Mucosa of gallbladder (tissue), 1 donor: ENCODE data around the gene DZIP1. TPM values are rescaled to one million over a fixed set of nuclear protein-coding genes. Genes with fewer than 3 reads are reported as not detected.
A peak's percentile ranks its signal among the peaks of the same experiment; 100 is the strongest.

Experiments
- DNase-seq: peaks from one replicate; pipeline ENCODE4 v3.0.0-alpha.2; 2020; ENCODE audit warnings: low spot score
- total RNA-seq: library from RNA; stranded (reverse); gene quantifications from one replicate; pipeline ENCODE4 v1.2.1, GENCODE V29; 2021
- donor health status: DM: no; HTN: no; CAD: no.

The DZIP1 gene
- total RNA-seq, 1 donor from 2014 or later = 17.8 TPM

DNA sequence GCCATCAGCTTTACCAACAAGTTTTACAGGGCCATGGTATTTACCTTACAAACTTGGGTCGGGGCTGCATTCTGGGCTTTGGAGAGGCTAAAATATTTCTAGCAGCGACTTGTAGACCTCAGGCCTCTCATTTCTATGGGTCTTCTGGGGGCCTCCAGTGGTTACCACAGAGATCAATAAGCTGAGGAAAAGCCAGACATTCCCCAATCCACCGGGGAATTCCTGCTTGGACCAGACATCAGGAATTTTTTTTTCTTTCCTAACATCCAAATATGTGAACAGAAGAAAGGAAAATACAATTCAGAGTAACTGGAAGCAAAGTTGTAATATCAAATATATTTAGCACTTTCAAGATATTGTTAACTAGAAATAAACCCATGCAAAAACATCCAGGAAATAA is 1.5 kb downstream of the DZIP1 start:
- no peak for DNase-seq

- peak; percentile 23 for DNase-seq
Measured at GRCh38 chr13:95642028-95642621, 2.4 kb downstream of the DZIP1 start.

DNA sequence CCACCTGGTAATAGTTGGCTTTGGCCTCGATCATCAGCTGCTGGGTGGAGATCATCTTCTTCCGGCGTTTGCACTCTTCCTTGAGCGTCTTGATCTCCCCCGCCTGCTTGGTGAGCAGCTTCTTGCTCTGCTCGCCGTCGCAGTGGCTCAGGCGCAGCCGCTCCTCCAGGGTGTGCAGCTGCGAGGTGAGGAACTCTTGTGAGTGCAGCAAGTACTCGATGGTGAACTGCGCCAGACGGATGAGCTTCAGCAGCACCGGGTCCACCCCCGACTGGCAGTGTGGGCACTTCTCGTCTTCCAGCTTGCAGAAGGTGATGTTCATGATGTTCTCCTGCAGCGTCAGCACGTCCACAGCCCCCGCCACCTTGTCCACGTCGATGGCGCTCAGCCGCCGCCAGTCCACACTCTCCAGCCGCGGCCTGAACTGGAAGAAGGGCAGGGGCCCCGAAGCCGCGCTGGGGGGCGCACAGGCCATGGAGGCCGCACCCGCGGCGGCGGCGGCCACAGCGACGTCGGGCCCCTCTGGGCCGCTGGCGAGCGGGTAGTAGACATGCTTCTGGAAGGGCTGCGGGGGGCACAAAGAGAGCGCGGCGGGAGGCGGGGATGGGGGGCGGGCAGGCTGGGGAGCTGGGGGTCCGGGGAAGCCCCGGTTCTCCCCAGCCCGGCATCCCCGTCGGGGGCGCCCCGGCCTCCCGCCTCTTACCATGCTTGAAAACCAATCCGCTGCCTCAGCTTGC is 3.0 kb downstream of the DZIP1 start:
- no peak for DNase-seq

GRCh38 chr13:95636853-95637252 is 7.7 kb downstream of the DZIP1 start:
- DNase-seq = no peak

- no peak for DNase-seq
Measured at GRCh38 chr13:95630593-95630992, 13.9 kb downstream of the DZIP1 start.

DNA sequence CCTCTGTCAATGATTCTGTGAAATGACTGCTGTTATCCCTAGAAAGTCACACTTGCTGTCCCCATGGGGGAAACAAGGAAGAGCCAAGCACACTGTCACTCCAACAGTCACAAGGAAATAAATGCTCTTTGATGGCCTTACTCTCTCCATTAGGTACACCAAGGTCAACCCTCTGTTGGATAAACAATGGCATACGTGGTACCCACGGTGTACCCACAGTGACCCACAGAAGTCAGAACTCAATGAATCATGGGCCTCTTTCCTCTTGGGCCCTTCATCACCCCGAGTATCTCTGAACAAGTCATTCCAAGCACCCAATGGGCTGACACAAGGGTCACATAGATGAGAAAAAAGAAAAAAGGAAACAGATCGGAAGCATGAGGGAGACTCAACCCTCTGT is 15.4 kb downstream of the DZIP1 start:
- DNase-seq = no peak

DNA sequence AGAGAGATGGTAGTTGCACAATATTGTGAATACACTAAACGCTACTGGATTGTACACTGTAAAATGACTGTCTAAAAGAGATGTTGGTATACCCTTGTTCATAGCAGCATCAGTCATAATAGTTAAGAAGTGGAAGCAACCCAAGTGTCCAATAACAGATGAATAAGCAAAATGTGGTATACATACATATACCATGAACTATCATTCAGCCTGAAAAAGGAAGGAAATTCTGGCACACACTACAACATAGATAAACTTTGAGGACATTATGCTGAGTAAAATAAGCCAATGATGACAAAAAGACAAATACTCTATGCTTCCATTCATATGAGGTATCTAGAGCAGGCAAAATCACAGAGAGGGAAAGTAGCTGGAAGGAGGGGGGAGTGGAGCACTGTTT is 16.0 kb downstream of the DZIP1 start:
- no peak for DNase-seq

DNA sequence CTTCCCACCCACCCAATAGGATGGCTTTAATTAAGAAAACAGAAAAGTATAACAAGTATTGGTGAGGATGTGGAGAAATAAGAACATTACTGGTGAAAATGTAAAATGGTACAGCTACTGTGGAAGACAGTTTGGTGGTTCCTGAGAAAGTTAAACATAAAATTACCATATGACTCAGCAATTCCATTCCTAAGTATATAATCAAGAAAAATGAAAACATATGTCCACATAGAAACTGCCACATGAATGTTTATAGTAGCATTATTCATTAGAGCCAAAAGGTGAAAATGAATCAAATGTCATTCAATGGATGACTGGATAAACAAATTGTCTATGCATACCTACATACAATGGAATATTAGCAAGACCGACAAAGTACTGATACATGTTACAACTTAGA is 16.9 kb downstream of the DZIP1 start:
- DNase-seq = no peak

DNA sequence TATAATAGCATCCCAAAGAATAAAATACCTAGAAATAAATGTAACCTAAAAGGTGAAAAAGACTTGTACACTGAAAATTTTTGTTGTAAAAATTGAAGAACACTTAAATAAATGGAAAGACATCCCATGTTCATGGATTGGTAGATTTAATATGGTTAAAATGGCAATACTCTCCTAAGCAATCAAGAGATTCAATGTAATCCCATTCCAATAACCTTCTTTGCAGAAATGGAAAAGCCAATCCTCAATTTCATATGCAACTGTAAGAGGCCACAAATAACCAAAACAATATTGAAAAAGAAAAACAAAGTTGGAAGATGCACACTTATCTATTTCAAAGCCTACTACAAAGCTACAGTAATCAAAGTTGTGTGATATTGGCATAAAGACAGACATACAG is 17.7 kb downstream of the DZIP1 start:
- DNase-seq = no peak

GRCh38 chr13:95624020-95624419 is 20.5 kb downstream of the DZIP1 start:
- peak; percentile 29 for DNase-seq

- DNase-seq = no peak
Measured at GRCh38 chr13:95623141-95623540, 21.4 kb downstream of the DZIP1 start.

GRCh38 chr13:95620825-95621498 is 23.5 kb downstream of the DZIP1 start:
- DNase-seq = no peak

DNA sequence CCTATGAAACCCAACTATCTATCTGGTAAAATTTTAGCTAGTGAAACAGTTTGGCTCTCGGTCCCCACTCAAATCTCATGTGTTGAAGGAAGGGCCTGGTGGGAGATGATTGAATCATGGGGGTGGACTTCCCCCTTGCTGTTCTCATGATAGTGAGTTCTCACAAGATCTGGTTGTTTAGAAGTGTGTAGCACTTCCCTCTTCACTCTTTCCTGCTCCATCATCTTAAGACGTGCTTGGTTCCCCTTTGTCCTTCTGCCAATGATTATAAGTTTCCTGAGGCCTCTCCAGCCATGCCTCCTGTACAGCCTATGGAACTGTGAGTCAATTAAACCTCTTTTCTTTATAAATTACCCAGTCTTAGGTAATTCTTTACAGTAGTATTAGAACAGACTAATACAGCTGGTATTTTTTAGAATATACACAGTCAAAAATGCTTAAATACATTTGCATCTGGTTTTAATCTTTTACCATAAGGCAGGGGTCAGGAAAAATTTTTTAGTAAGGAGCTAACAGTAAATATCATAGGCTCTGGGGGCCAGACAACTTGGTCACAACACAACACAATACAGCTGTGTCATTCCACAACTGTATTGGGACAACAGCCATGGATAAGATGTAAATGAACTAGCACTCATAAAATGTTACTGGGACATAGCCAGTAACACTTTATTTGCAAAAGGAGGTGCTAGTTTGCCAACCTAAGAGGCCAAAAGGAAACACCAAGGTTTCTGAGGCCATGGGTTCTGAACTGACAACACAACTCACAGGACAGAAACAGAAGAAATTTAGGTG is 24.3 kb downstream of the DZIP1 start:
- DNase-seq = no peak

- DNase-seq = no peak
Measured at GRCh38 chr13:95615539-95615938, 29.0 kb downstream of the DZIP1 start.

DNA sequence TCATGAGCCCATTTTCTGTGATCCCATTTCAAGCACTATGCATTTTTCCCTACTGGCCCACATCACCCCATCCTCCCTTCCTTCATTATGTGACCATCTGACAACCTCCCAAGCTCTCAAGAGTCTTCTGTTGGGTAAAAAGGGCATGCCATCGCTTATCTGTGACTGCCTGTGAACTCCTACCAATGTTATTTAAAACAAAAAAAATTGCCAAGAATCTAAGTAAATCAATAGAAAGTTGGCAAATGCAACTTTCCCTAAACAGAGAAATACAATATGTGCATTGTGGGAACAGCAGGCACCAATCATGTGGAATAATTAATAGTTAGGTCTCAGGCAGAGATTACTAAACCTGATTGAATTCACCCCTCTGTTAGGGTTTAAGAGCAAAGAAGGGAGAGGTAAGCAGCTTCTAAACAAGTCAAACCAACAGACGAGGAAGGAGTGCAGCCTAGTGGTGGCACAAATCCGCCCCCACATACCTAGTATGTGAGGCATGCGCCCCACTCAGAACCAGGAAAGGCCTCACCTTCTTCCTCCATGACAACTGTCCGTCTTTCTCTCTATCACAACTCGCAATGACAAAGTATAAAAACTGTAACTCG is 29.8 kb downstream of the DZIP1 start:
- DNase-seq = peak; percentile 62

DNA sequence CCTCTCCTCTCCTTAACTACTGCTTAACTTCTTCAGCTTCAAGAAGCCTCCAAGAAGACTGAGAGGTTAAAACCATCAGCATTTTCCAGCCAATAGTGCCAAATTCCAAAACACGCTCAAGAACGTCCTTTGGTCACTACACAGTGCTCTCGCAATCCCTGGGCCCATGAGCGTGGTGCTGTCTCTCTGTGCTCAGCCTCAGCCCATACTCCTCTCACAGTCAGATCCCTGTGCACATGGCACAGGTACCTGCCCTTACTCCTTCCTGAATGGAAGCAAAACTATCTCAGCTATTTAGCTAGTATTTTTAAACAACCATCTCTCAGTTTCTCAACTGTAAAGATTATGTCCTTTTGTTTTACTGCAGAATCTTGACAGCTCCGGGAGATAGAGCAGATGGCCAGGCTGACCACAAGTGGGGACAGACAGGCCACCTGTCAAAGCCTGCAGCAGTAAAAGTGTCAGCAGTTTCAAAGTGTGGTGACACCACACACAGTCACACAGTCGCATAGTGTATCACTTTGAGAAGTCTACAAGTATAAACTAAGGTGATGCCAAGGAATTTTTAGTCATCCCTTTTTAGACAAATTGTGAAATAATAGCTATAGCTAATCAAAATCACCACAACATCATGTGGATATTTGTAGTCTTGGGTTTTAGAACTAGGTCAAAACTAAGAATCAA is 35.7 kb downstream of the DZIP1 start:
- DNase-seq = no peak

GRCh38 chr13:95607366-95607765 is 37.1 kb downstream of the DZIP1 start:
- DNase-seq = no peak

DNA sequence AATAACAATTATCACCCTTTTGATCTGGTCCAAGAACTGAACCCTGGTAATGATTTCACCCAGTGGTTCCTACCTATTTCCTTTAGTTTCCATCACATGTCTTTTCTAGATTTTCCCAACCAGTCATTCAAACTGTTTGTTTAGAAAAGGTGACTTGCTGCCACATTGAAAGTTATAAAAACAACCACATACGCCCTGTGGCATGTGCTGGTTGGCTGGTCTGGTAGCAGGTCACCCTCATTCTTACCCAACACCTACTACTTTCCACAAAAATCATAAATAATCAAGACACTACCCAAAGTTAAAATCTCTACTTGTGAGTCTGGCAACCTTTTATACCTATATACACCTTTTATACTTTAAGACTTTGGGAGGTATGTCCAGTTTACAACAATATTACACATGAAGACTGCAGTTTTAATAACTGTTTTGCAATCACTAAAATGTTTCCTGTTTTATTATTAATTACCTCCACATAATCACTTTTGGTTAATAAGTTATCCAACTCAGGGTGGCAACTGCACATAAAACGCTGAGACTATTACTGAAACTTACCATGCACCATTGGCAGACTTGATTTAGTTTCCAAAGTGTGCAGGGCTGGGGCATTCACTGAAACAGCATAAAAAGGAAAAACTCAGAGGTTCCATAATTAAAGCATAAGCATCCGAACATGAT is 38.9 kb downstream of the DZIP1 start:
- DNase-seq = no peak

- no peak for DNase-seq
Measured at GRCh38 chr13:95604556-95604915, 40.0 kb downstream of the DZIP1 start.

DNA sequence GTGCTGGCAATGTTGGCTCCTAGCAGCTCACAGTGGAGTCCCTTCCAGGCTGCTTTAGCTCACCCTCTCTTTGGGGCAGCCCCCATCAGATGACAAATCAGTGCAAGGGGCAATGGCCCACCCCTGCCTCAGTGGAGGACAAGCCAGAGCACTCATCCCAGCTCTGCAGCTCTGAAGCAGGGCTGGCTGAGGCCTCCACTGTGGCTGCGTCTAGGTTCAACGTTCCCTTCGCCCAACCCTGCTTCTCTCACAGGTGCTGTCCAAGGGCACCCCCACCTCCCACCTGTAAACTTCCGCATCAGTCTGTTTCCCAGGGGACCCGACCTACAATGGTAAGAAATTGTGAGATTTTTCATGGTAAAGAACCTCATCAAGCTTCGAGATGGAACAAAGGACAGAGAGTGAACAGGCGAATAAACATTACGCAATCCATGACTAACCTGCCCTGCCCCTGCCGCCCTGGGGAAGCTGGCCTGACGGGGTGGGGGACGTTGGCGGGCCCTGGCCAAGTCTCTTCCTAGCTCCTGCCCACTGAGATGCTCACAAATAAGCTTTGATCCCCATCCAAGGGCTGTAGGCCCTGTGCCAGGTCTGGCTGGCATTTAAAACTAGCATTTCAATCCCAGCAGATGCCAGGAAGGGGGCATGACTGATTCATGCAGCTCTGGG is 40.5 kb downstream of the DZIP1 start:
- peak; percentile 73 for DNase-seq
